HFFc6 (cell line): Measurements from ENCODE around the gene CAPRIN1. TPM values are rescaled to one million over a fixed set of nuclear protein-coding genes. Genes with fewer than 3 reads are reported as not detected.

Experiments used
- DNase-seq: peaks from one replicate; pipeline ENCODE4 v3.0.0-alpha.2; 2018
- H3K27ac Mint-ChIP-seq: 2 replicates; pipeline ENCODE4 v1.8.0; 2020; ENCODE audit warnings: mild to moderate bottlenecking, mixed read lengths
- H3K27me3 Mint-ChIP-seq: 2 replicates; pipeline ENCODE4 v1.8.0; 2021; ENCODE audit warnings: mild to moderate bottlenecking, moderate library complexity, mixed read lengths; ENCODE audit not compliant: insufficient read depth
- H3K36me3 Mint-ChIP-seq: 2 replicates; pipeline ENCODE4 v1.8.0; 2021; ENCODE audit warnings: low read depth, mixed read lengths
- H3K4me1 Mint-ChIP-seq: 2 replicates; pipeline ENCODE4 v1.8.0; 2020; ENCODE audit warnings: low read depth, mixed read lengths
- H3K4me3 Mint-ChIP-seq: 2 replicates; pipeline ENCODE4 v1.8.0; 2020; ENCODE audit warnings: mild to moderate bottlenecking, moderate library complexity, mixed read lengths
- H3K9me3 Mint-ChIP-seq: 2 replicates; pipeline ENCODE4 v1.8.0; 2020; ENCODE audit warnings: mild to moderate bottlenecking, mixed read lengths
- CTCF ChIP-seq: fragments of 200-600 bp; sonication (generic); IDR thresholded peaks from 2 replicates; pipeline ENCODE4 v1.5.0; 2021; ENCODE audit warnings: antibody characterized with exemption, mild to moderate bottlenecking
- total RNA-seq, 6 experiments: library from RNA; stranded (reverse); fragmentation: NEBNext Ultra II Directional; extraction: Animal tissue kit (Norgen Biotek cat#: 25700); gene quantifications; 2 replicates in 1 of 6; 3 replicates in 5 of 6; pipeline ENCODE4 v1.2.3, GENCODE V29; 2021

The CAPRIN1 gene
- total RNA-seq, 6 experiments from 2014 or later, result 275 to 313 (median 300) TPM

DNA sequence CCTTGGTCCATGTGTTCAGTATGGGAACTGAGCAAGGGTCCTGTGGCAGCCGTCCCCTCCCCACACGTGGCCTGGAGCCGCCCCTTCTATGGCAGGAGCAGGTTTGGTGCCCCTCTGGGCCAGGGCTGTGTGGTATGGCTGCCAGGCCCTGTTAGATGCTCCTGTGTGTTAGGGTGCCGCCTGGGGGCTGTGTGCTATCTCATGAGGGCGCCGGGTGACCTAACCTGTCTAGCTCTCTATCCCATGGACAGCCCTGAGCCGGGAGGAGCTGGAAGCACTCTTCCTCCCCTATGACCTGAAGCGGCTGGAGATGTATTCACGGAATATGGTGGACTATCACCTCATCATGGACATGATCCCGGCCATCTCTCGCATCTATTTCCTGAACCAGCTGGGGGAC is 88.6 kb downstream of the CAPRIN1 start:
- H3K9me3 Mint-ChIP-seq, result no peaks in the 10 kb centered on the region
- TF ChIP-seq CTCF, result no peak
- no peak overlapping the region for H3K27ac Mint-ChIP-seq
- no peaks in the 10 kb centered on the region for H3K4me1 Mint-ChIP-seq
- H3K4me3 Mint-ChIP-seq, result no peak overlapping the region
- H3K36me3 Mint-ChIP-seq, result peaks cover 29% of the 10 kb centered on the region
- DNase-seq, result no peak
- H3K27me3 Mint-ChIP-seq, result no peaks in the 10 kb centered on the region; the same call in 1 of the 2 replicates

- H3K4me1 Mint-ChIP-seq, result no peaks in the 10 kb centered on the region
- H3K9me3 Mint-ChIP-seq, result no peaks in the 10 kb centered on the region
- no peak overlapping the region for H3K27ac Mint-ChIP-seq
- peaks cover 26% of the 10 kb centered on the region for H3K36me3 Mint-ChIP-seq
- no peak overlapping the region for H3K4me3 Mint-ChIP-seq
- no peak for TF ChIP-seq CTCF
- no peak for DNase-seq
- H3K27me3 Mint-ChIP-seq, result peaks cover 3% of the 10 kb centered on the region
Measured at GRCh38 chr11:34143048-34143447, 91.5 kb downstream of the CAPRIN1 start.

DNA sequence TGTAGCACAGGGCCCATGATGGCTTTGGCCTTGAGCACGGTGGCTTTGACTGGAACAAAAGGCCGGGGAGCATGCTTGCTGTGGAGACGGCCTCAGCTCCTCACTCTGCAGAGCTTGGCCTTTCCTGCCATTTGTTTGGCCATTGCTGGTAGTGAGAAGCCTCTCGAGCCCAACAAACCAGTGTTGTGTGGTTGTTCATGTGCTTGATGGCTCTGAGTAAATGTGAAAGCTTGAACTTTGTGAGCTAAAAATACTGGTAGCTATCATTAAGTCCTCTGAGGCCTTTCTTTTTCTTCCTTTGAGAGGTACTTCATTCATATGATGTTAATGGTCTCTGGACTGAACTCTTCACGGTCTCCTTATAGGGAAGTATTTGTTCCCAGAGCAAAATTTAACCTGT is 93.5 kb downstream of the CAPRIN1 start:
- Mint-ChIP-seq H3K27ac (no peak overlapping the region), H3K27me3 (peaks cover 3% of the 10 kb centered on the region), H3K4me3 (no peak overlapping the region), H3K4me1 (no peaks in the 10 kb centered on the region), H3K36me3 (peaks cover 20% of the 10 kb centered on the region), H3K9me3 (no peaks in the 10 kb centered on the region)
- no peak for TF ChIP-seq CTCF
- no peak for DNase-seq

DNA sequence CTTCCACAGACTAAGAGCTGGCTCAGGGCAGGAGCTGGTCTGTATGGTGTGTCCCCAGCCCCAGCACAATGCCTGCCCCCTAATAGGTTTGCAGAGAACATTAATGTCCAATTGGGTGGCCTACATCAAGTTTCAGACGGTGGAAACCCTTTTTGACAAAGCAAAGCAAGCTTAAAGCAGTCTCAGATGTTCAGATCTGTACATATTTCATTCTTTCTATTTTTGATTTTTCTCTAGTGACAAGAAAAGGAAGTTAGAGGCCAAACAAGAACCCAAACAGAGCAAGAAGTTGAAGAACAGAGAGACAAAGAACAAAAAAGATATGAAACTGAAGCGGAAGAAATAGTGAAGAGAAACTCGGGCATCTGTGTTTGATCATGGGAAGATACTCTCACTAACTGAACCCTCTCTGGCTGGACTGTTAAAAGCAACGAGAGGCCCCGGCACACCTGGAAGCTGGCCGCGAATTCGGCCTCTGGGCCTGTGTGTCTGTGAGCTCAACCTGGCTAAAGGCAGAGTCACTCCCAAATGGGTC is 94.4 kb downstream of the CAPRIN1 start:
- Mint-ChIP-seq H3K27ac (no peak overlapping the region), H3K36me3 (peaks cover 20% of the 10 kb centered on the region), H3K27me3 (peaks cover 3% of the 10 kb centered on the region), H3K4me1 (peaks cover 8% of the 10 kb centered on the region), H3K4me3 (no peak overlapping the region), H3K9me3 (no peaks in the 10 kb centered on the region)
- no peak for DNase-seq
- no peak for TF ChIP-seq CTCF

- Mint-ChIP-seq H3K36me3 (peaks cover 20% of the 10 kb centered on the region), H3K4me1 (peaks cover 8% of the 10 kb centered on the region), H3K27me3 (peaks cover 3% of the 10 kb centered on the region), H3K9me3 (no peaks in the 10 kb centered on the region), H3K4me3 (no peak overlapping the region), H3K27ac (no peak overlapping the region)
- no peak for TF ChIP-seq CTCF
- DNase-seq, result no peak
Measured at GRCh38 chr11:34146411-34146810, 94.9 kb downstream of the CAPRIN1 start.

- H3K36me3 Mint-ChIP-seq, result peaks cover 18% of the 10 kb centered on the region
- no peaks in the 10 kb centered on the region for H3K9me3 Mint-ChIP-seq
- TF ChIP-seq CTCF, result no peak
- no peak for DNase-seq
- no peak overlapping the region for H3K27ac Mint-ChIP-seq
- H3K27me3 Mint-ChIP-seq, result peaks cover 3% of the 10 kb centered on the region
- H3K4me1 Mint-ChIP-seq, result peaks cover 8% of the 10 kb centered on the region
- H3K4me3 Mint-ChIP-seq, result no peak overlapping the region
Measured at GRCh38 chr11:34146866-34147265, 95.3 kb downstream of the CAPRIN1 start.
